ENCODE measurements around the gene PTGIS. TPM values are rescaled to one million over a fixed set of nuclear protein-coding genes. Genes with fewer than 3 reads are reported as not detected.

The PTGIS gene
- total and polyA plus RNA-seq, 2 donors (not counting 1 experiment from before 2014, with no cell fraction given) = not detected

DNA sequence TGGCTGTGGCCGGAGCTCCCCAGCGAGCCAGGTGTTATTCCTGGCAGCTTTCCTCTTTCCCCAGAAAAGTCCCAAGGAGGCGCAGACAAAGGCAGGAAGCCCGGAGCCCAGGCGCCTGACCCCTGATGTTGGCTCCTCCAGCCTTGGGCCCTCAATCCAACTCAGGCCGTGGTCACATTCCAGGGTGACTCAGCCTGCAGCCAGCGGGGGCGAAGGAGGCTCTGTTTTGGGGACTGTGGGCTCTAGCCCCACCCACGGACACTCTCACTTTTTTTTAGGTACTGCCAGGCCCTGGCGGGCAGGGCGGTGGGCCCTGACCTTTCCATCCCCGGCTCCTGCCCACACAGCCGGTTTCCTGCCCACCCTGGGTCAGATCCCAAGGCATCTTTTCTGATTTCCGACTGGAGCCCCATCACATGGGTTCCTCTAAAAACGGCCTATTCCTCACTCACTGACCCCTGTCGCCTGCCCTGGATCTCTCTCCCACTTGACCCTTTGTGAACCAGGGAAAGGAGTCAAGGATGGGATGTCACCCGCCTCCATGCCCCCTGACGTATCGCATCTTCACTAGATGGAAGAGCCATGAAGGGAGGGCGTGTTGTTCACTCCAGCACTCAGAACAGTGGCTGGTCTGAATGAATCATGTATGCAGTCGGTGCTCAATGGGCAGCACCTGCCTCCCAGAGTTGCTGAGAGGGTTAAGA, 5.5 kb downstream of the PTGIS start:
- Histone ChIP-seq H3K27me3 (replicated peaks in 1 of 4; ENCODE audit: control extremely low read depth in 1 of 4, control insufficient read depth in 3 of 4, insufficient read depth in 4 of 4, low read length in 3 of 4) (peaks cover 0 to 32% (median 12%) of the 10 kb centered on the region in 4 experiments), H3K27ac (ENCODE audit: low read length in 2 of 2) (no peak overlapping the region), H2AFZ (ENCODE audit: insufficient read depth, low read depth, low read length, poor library complexity, severe bottlenecking) (no peak overlapping the region), H4K20me1 (ENCODE audit: control insufficient read depth, insufficient read depth, low read length, poor library complexity, severe bottlenecking) (no peaks in the 10 kb centered on the region), H3K9me3 (ENCODE audit: control extremely low read depth in 1 of 3, control insufficient read depth in 2 of 3, insufficient read depth in 1 of 3, low read length in 2 of 3) (peaks cover 0 to 9% (median 0%) of the 10 kb centered on the region in 3 donors), H3K4me2 (replicated peaks; ENCODE audit: low read depth, low read length, poor library complexity, severe bottlenecking) (no peak overlapping the region), H3K4me1 (ENCODE audit: control insufficient read depth in 2 of 2, insufficient read depth in 2 of 2, low read length in 2 of 2) (peaks cover under 1 to 3% of the 10 kb centered on the region in 2 donors), H3K4me3 (ENCODE audit: control extremely low read depth in 1 of 5, extremely low read depth in 1 of 5, insufficient read depth in 1 of 5, low read depth in 2 of 5, low read length in 4 of 5) (no peak overlapping the region), H3K9ac (ENCODE audit: low read length) (no peak overlapping the region), H3K36me3 (replicated peaks in 1 of 2; ENCODE audit: control extremely low read depth in 1 of 2, control insufficient read depth in 1 of 2, extremely low read depth in 1 of 2, insufficient read depth in 2 of 2, low read length in 1 of 2) (no peaks in the 10 kb centered on the region), H3K79me2 (ENCODE audit: control insufficient read depth, insufficient read depth, low read length) (no peaks in the 10 kb centered on the region)
- TF ChIP-seq, protein P1, sequence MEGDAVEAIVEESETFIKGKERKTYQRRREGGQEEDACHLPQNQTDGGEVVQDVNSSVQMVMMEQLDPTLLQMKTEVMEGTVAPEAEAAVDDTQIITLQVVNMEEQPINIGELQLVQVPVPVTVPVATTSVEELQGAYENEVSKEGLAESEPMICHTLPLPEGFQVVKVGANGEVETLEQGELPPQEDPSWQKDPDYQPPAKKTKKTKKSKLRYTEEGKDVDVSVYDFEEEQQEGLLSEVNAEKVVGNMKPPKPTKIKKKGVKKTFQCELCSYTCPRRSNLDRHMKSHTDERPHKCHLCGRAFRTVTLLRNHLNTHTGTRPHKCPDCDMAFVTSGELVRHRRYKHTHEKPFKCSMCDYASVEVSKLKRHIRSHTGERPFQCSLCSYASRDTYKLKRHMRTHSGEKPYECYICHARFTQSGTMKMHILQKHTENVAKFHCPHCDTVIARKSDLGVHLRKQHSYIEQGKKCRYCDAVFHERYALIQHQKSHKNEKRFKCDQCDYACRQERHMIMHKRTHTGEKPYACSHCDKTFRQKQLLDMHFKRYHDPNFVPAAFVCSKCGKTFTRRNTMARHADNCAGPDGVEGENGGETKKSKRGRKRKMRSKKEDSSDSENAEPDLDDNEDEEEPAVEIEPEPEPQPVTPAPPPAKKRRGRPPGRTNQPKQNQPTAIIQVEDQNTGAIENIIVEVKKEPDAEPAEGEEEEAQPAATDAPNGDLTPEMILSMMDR (IDR thresholded peaks at IDR 0.05) = no peak
- no peak for TF ChIP-seq EZH2 (IDR thresholded peaks at IDR 0.05; ENCODE audit: borderline replicate concordance, insufficient read depth, low read depth, low read length, poor library complexity, severe bottlenecking)
- ChIA-PET CTCF (no interaction called here), POLR2A (no interaction called here)
- Mint-ChIP-seq H3K9me3 (ENCODE audit: insufficient read depth) (no peaks in the 10 kb centered on the region), H3K27ac (no peak overlapping the region), H3K27me3 (peaks cover 57% of the 10 kb centered on the region), H3K4me3 (no peak overlapping the region), H3K4me1 (no peaks in the 10 kb centered on the region)
- WGBS (ENCODE audit: insufficient coverage) = 83% methylated on average over 20 of the region's 21 CpGs
- ATAC-seq (ENCODE audit: low read depth) (no peak), DNase-seq (no peak)
- intact Hi-C loops (cut with micrococcal nuclease) = no loop called here

DNA sequence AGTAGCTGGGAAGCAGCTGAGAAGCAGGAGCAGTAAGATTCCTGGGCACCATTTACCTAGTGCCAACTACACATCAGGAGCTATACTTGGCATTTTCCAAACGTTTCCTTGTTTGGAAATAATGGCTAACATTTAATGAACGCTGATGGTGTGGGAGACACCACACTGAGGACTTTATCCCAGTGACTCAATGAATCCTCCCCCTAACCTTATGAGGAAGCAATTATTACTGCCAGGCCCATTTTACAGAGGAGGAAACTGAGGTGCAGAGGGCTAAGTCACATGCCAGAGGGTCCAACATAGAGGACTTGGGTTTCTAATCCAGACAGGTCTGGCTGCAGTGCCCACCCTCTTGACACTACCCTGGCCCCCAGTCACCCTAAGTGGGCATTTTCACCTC, 6.1 kb downstream of the PTGIS start:
- CTCF ChIA-PET = no interaction called here
- no peaks in the 10 kb centered on the region for H3K9me3 Mint-ChIP-seq (ENCODE audit: insufficient read depth)
- Histone ChIP-seq H4K20me1 (ENCODE audit: control insufficient read depth, insufficient read depth, low read length, poor library complexity, severe bottlenecking) (no peaks in the 10 kb centered on the region), H3K27me3 (replicated peaks in 1 of 4; ENCODE audit: control extremely low read depth in 1 of 4, control insufficient read depth in 3 of 4, insufficient read depth in 4 of 4, low read length in 3 of 4) (peaks cover 0 to 25% (median 8%) of the 10 kb centered on the region in 4 experiments), H3K9me3 (ENCODE audit: control extremely low read depth in 1 of 3, control insufficient read depth in 2 of 3, insufficient read depth in 1 of 3, low read length in 2 of 3) (peaks cover 0 to 6% (median 0%) of the 10 kb centered on the region in 3 donors), H3K4me3 (ENCODE audit: control extremely low read depth in 1 of 5, extremely low read depth in 1 of 5, insufficient read depth in 1 of 5, low read depth in 2 of 5, low read length in 4 of 5) (no peak overlapping the region), H3K4me1 (ENCODE audit: control insufficient read depth in 2 of 2, insufficient read depth in 2 of 2, low read length in 2 of 2) (no peaks in the 10 kb centered on the region), H3K27ac (ENCODE audit: low read length in 2 of 2) (no peak overlapping the region), H3K9ac (ENCODE audit: low read length) (no peak overlapping the region), H3K79me2 (ENCODE audit: control insufficient read depth, insufficient read depth, low read length) (no peaks in the 10 kb centered on the region), H3K4me2 (replicated peaks; ENCODE audit: low read depth, low read length, poor library complexity, severe bottlenecking) (no peak overlapping the region), H3K36me3 (replicated peaks in 1 of 2; ENCODE audit: control extremely low read depth in 1 of 2, control insufficient read depth in 1 of 2, extremely low read depth in 1 of 2, insufficient read depth in 2 of 2, low read length in 1 of 2) (no peaks in the 10 kb centered on the region), H2AFZ (ENCODE audit: insufficient read depth, low read depth, low read length, poor library complexity, severe bottlenecking) (no peak overlapping the region)
- H3K27ac Mint-ChIP-seq = no peak overlapping the region
- no peaks in the 10 kb centered on the region for H3K4me1 Mint-ChIP-seq
- no peak for ATAC-seq (ENCODE audit: low read depth)
- intact Hi-C loops (cut with micrococcal nuclease) = no loop called here
- no peak for DNase-seq
- H3K27me3 Mint-ChIP-seq = peaks cover 59% of the 10 kb centered on the region
- TF ChIP-seq, protein P1 (IDR thresholded peaks at IDR 0.05) = no peak
- TF ChIP-seq EZH2 (IDR thresholded peaks at IDR 0.05; ENCODE audit: borderline replicate concordance, insufficient read depth, low read depth, low read length, poor library complexity, severe bottlenecking) = no peak
- POLR2A ChIA-PET = no interaction called here
- WGBS (ENCODE audit: insufficient coverage) = no CpG with 5 or more reads among the region's 2 CpGs
- no peak overlapping the region for H3K4me3 Mint-ChIP-seq
